AG10803 (cell line): Measurements from ENCODE around the gene EFCAB12.

Source experiments
- DNase-seq: peaks from one replicate; pipeline ENCODE4 v3.0.0; 2010; ENCODE audit warnings: low read depth
- H3K4me3 ChIP-seq: 2 replicates; pipeline ENCODE4 v1.5.1; 2011; ENCODE audit warnings: mild to moderate bottlenecking, low read length, control low read depth
- TF ChIP-seq, protein P1 (sequence below): conservative IDR thresholded peaks from 2 replicates; pipeline ENCODE4 v1.5.1; 2011; ENCODE audit warnings: mild to moderate bottlenecking, low read length, control low read depth, inconsistent platforms

EFCAB12 gene

GRCh38 chr3:129445471-129445870 is 17.0 kb upstream of the EFCAB12 start:
- TF ChIP-seq, protein P1, sequence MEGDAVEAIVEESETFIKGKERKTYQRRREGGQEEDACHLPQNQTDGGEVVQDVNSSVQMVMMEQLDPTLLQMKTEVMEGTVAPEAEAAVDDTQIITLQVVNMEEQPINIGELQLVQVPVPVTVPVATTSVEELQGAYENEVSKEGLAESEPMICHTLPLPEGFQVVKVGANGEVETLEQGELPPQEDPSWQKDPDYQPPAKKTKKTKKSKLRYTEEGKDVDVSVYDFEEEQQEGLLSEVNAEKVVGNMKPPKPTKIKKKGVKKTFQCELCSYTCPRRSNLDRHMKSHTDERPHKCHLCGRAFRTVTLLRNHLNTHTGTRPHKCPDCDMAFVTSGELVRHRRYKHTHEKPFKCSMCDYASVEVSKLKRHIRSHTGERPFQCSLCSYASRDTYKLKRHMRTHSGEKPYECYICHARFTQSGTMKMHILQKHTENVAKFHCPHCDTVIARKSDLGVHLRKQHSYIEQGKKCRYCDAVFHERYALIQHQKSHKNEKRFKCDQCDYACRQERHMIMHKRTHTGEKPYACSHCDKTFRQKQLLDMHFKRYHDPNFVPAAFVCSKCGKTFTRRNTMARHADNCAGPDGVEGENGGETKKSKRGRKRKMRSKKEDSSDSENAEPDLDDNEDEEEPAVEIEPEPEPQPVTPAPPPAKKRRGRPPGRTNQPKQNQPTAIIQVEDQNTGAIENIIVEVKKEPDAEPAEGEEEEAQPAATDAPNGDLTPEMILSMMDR = no peak
- no peak overlapping the region for H3K4me3 ChIP-seq
- DNase-seq = no peak

DNA sequence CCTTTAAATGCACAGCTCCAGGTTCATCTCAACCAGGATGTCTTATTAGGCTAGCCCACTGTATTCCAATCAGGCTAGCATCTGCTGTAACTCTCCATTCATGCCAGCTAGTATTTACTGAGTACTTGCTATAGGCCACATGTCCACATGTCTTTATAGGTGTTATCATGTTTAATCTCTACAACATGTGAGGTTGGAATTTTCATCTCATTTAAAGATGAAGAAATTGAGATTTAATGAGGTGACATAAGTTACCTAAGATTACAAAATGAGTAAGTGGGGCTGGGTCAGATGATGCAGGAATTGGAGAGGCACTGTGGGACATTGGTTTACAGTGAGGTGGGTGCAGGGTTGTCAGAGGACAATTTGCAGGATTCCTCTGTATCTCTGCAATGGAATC is 14.5 kb upstream of the EFCAB12 start:
- DNase-seq = no peak

GRCh38 chr3:129442486-129442885 is 14.1 kb upstream of the EFCAB12 start:
- no peak for DNase-seq
- H3K4me3 ChIP-seq = no peak overlapping the region
- TF ChIP-seq, protein P1 = no peak

More for the DNA sequence above, 14.5 kb upstream of the EFCAB12 start:
- no peak overlapping the region for H3K4me3 ChIP-seq
- TF ChIP-seq, protein P1 = no peak

GRCh38 chr3:129441782-129442181 is 13.3 kb upstream of the EFCAB12 start:
- H3K4me3 ChIP-seq = peak overlapping the region; percentile 98
- TF ChIP-seq, protein P1 = peak; percentile 34
- DNase-seq = peak; percentile 85

GRCh38 chr3:129441215-129441614 is 12.8 kb upstream of the EFCAB12 start:
- peak overlapping the region; percentile 98 for H3K4me3 ChIP-seq
- DNase-seq = no peak

GRCh38 chr3:129440618-129441190 is 12.3 kb upstream of the EFCAB12 start:
- DNase-seq = peak; percentile 73
- peak overlapping the region; percentile 98 for H3K4me3 ChIP-seq
- TF ChIP-seq, protein P1 = no peak

More at GRCh38 chr3:129441215-129441614, 12.8 kb upstream of the EFCAB12 start:
- TF ChIP-seq, protein P1 = no peak

- peak; percentile 99 for DNase-seq
- TF ChIP-seq, protein P1 = no peak
- peak within 1 kb of the TSS; percentile 98 for H3K4me3 ChIP-seq
These were observed 11.6 kb upstream of the EFCAB12 start, which contains the start of the genes IFT122 and MBD4 for GRCh38 chr3:129439817-129440617. IFT122 (plus strand) TSS chr3:129440224; CDS start chr3:129440331, 107 bp downstream. MBD4 (minus strand) TSS chr3:129439948; CDS start chr3:129439833, 115 bp downstream.
